CD4-positive, alpha-beta T cell treated with Interferon gamma for 1 hour (primary cell): ENCODE results near the gene CCT4.
A peak's percentile ranks its signal among the peaks of the same experiment; 100 is the strongest.
"Not testable (repeated sequence)": the region's sequence is repeated elsewhere in the genome, so short reads cannot be mapped to it uniquely, and the experiment has no call there.

ENCODE experiments used
- DNase-seq: peaks from one replicate; pipeline ENCODE4 v3.0.0-alpha.2; 2020

CCT4 gene

DNA sequence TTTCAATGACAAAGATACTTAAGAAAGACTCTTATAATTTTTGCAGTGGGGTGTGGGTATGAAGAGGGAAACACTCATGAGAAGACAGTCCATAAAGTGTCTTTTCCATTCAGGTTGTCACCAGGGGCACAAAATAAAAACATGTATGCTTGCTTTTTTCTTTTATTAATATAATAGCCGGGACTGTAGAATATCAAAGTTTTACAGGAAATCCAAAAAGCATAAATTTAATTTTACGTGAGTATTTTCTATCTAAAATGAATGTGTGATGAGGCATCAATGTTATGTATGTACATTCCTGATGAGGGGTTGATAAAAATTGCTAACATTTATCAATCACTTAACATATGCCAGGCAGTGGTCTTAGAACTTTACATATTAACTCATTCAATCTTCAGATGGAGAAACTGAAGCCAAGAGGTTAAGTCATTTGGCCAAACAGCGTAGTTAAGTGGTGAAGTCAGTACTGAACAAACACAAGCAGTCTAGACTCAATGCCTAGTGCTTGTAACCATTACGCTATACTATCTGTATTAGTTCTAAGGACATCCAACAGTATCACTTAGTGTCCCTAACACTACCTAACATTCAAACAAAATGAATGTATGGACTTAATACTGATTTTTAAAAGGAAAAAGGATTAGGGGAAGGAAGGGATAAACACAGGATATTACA lies 10.7 kb downstream of the CCT4 start:
- no peak for DNase-seq

DNA sequence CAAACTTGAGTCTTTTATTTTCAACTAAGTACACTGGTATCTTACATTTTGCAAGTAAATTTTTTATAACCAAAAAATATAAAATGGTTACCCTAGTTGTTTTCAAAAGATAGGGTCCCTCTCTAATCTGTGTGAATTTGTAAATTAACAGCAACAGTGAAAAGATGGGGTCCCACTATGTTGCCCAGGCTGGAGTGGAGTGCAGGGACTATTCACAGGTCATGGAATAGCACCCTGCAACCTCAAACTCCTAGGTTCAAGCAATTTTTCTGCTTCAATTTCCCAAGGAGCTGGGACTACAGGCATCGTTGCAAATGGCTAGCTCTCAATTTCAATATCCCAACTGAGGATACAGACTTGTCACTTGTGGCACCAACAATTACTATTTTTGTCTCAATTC lies 12.1 kb downstream of the CCT4 start:
- no peak for DNase-seq

DNA sequence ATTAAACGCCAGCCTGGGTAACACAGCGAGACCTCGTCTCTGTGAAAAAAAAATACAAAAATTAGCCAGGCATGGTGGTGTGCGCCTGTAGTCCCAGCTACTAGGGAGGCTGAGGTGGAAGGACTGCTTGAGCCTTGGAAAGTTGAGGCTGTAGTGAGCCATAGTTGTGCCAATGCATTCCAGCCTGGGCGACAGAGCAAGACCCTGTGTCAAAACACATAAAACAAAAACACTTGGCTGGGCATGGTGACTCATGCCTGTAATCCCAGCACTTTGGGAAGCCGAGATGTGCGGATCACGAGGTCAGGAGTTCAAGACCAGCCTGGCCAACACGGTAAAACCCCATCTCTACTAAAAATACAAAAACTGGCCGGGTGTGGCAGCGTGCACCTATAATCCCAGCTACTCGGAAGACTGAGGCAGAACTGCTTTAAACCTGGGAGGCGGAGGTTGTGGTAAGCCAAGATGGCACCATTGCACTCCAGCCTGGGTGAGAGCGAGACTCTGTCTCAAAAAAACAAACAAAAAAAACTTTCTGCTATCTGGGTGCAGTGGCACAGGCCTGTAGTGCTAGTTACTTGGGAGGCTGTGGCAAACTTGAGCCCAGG lies 21.9 kb downstream of the CCT4 start:
- DNase-seq, result not testable (repeated sequence)

DNA sequence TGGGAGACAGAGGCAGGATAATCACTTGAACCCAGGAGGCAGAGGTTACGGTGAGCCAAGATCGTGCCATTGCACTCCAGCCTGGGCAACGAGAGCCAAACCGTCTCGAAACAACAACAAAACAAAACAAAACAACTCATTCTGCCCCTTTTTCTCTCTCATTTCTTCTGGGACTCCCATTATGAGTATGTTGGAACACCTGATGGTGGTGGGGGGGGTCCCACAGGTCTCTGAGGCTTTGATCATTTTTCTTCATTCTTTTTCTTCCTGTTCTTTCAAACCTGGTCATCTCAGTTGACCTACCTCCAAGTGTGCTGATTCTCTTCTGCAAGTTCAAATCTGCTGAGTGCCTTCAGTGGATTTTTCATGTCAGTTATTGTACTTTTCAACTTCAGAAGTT lies 26.4 kb downstream of the CCT4 start:
- DNase-seq, result no peak

DNA sequence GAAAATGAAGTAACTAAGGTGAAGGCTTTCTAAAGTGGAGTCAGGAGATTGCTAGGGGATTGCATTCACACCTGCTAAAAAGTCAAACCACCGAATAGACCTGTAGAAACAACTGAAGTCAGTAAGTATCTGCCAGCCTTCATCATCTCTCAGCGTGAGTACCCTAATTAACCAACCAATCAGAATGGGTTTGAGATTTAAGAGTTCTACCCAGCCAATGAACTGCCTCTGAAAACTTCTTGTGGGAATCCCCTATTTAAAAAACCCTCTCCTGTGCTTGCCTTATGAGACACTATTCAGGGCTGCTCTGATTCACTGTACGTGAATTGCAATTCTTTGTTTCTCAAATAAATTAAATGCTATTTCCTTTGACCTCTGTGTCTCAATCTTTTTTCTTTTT lies 31.2 kb downstream of the CCT4 start:
- DNase-seq, result no peak

DNA sequence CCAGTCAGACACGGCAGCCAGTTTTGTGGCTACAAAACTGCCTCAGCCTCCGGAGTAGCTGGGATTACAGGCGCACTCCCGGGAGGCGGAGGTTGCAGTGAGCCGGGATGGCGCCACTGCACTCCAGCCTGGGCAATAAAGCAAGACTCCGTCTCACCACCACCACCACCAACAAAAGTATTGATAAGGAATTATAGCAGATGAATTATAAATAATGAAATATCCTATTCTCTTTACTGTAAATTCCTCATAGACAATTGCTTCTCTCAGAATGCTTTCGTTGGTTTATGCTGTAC lies 33.2 kb downstream of the CCT4 start:
- no peak for DNase-seq

DNA sequence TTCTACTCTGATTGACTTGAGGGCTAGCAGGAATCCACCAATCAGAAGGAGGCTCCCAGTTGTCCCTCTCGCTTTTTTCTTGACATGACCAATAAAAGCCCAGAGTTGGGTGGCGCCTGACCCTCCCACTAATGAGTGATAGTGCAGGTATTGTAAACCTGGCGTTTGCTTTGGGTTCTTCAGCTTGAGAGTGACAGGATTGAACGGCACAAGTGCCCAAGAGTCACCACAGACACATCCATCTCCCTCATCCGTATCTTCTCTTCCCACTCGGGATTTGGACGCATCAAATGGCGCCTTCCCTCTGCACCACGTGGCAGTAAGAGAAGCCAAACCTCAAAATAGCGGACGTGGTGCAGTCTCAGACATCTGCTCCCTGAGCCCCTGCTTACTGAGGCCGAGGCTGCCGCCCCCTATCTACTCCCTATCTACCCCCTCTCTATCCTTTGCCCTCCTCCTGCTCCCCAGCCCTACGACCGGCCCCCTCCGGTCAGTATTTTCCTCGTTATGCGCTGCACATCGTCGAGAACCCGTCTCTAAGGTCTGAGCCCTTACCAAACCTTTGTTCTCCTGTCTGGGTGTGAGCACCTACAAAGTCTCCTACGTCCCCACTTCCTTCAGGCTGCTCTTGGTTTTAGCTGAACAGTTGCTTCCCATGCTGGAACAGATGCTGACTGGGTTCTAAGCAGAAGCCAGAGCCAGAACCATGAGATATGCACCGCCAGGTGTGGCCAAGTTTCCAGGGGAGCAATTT lies 33.7 kb downstream of the CCT4 start:
- DNase-seq, result peak; percentile 92

DNA sequence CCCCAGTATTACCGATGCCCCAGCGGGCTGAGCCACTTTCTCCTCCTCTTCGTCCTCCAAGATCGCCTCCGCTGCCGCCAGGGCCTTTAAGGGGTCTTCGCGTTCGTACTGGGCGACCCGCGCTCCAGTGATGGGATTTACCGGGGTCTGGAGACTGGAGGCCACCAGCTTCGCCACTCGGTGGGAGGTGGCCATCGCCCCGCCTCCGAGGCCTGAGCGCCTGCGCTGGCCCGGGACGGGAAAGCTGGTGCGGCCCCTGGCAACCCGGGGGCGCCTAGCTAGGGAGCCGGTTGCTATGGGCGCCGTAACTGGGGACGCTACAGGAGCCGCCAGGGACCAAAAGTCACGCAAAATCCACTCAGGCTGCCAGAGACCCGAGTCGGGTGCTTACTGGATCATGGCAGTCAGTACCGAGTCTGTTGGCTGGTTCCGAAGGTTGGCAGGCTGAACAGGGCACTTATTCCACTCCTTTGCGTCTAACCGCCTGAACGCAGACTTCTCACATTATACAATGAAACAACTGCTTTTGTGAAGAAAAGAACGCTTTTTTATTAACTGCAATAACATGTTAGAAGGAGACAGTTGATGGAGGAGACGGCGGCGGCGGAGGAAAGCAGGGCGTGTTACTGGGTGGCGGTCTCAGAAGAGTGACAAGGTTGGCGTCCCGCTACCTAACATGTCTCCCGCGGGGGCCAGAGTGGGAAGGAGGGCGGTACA lies 34.5 kb downstream of the CCT4 start, which contains the start of gene FAM161A:
Gene FAM161A (minus strand): TSS at position 214 of the 717 bp plus-strand sequence. CDS start 19 bp downstream, at position 195.
- DNase-seq, result peak; percentile 79

DNA sequence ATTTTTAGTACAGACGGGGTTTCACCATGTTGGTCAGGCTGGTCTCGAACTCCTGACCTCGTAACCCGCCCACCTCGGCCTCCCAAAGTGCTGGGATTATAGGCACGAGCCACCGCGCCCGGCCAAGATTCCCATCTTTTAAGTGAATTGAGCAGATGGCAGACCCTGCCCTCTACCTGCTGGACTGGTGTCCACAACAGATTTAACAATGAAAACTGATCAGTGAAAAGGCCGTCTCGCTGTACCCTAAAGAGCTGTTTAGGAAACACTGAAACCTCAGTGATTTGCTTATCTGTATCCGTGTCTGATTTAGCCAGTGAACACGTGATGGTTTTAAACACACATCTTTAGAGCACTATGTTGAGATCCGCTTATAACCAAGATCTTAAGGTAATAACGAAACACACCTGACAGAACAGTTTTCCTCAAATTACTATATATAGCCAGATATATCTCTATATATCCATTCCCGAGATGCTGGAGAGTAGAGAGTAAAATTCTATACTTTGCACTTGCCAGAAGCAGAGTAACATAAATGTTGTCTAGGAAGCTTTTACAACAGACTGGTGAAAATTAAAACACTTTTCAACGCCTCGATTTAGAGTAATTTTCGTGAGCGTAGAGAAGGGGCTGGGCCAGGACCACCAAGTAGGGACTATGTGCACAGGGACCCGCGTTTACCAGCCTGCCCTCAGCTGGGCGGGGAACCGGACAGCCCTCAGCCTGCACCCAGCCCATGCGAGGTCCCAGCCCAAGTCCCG lies 35.2 kb downstream of the CCT4 start:
- DNase-seq, result no peak

DNA sequence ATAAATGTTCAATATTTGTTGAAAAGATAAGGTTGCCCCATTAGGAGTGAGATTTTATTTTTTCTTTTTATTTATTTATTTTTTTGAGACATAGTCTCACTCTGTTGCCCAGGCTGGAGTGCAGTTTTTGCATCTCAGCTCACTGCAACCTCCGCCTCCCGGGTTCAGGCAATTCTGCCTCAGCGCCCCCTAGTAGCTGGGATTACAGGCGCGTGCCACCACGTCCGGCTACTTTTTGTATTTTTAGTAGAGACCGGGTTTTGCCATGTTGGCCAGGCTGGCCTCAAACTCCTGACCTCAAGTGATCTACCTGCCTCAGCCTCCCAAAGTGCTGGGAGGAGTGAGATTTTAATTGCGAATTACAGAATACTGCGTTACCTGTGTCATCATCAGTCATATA lies 37.2 kb downstream of the CCT4 start:
- not testable (repeated sequence) for DNase-seq

DNA sequence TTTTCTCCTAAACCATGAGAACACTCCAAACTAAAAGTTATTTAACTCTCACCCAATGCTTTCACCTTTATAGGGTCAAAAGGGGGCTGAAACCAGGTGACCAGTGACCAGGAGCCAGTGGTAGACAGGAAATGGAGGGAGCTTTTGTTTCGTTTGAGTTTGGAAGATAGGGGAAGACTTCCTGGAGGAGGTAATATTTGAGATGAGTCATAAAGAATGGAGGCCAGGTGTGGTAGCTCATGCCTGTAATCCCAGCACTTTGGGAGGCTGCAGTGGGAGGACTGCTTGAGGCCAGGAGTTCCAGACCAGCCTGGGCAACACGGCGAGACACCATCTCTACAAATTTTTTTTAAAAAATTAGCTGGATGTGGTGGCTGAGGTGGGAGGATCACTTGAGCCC lies 43.1 kb downstream of the CCT4 start:
- DNase-seq, result no peak

DNA sequence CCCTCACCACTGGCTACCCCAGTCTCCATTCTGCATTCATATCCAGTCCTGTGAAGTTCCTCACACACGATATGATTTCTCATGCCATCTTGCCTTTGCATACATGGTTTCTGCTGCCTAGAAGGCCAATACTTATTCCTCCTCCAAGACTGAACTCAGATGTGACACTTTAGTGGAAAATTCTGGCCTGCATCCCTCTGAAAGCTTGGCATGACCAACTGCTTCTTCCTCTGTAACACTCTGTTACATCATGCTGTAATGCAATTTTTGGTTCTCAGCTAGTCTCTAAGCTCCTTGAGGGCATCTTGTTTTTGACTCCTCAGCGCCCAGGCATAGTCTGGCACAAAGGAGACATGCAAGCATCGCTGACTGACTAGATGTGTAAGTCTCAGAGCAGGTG lies 47.2 kb downstream of the CCT4 start:
- DNase-seq, result no peak

DNA sequence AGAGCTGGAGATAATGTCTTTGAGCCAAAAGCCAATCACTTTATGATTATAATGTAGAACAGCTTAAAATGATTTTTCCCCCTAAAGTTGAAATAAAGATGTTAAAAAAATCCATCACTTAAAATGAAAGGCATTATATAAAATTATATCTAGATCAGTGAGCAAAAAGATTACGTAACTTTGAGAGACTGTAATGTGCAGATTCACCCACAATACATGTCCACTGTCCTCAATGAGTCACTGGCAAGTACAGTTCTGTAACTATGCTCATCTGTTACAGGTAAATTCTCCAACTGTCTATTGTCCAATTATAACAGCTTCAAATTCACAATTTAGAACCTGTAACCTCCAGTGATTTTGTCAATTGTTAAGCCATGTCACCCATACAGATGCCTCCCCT lies 53.6 kb downstream of the CCT4 start:
- DNase-seq, result no peak

DNA sequence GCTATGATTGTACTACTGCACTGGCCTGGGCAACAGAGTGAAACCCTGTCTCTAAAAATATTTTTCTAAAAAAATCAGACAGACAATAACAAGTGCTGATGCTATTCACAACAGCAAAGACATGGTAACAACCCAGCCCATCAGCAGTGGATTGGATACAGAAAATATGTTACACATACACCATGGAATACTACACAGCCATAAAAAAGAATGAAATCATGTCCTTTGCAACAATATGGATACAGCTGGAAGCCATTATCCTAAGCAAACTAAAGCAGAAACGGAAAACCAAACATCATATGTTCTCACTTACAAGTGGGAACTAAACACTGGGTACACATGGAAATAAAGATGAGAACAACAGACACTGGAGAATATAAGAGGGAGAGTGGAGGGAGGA lies 54.5 kb downstream of the CCT4 start:
- no peak for DNase-seq

DNA sequence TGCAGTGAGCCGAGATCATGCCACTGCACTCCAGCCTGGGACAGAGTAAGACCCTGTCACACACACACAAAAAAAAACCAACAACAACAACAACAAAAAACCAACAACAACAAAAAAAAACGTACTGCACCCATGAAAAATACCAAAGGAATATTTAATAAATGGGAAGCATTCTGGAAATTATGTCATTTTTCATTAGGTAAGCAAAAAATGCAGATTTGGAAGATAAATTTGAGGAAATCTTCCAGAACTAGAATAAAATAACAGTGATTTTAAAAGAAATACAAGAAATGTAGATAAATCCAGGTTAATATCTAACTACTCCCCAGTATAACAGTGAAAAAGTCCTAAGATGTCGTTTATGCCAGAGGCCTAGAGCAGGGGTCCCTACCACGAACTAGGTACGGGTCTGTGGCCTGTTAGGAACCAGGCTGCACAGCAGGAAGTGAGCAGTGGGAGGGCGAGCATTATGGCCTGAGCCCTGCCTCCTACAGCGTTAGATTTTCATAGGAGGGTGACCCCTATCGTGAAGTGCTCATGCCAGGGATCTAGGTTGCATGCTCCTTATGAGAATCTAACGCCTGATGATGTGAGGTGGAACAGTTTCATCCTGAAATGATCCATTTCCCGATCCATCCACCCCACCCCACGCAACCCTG lies 56.1 kb downstream of the CCT4 start:
- DNase-seq, result no peak

DNA sequence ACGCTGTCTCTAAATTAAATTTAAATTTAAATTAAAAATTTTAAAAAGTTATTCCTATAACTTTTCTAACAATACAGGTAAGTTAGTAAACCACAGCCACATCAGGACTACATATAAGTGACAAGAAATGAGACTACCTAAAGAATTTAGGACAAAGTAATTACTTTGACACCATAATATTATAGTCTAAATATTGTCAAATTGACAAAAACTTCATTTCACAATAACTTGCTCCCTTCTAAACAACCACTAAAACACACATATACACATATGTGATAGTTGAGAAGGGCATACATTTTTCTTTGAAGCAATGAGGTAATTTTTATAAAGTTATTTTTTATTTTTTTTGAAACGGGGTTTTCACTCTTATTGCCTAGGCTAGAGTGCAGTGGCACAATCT lies 66.2 kb downstream of the CCT4 start:
- no peak for DNase-seq
